ENCODE data around the gene SMCO1.
A peak's percentile ranks its signal among the peaks of the same experiment; 100 is the strongest.
"Not testable (repeated sequence)": the region's sequence is repeated elsewhere in the genome, so short reads cannot be mapped to it uniquely, and the experiment has no call there.

The SMCO1 gene, protein sequence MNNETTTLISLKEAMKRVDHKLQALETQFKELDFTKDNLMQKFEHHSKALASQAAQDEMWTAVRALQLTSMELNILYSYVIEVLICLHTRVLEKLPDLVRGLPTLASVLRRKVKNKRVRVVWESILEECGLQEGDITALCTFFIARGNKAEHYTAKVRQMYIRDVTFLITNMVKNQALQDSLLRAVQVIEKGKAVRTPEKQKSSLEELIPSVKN

DNA sequence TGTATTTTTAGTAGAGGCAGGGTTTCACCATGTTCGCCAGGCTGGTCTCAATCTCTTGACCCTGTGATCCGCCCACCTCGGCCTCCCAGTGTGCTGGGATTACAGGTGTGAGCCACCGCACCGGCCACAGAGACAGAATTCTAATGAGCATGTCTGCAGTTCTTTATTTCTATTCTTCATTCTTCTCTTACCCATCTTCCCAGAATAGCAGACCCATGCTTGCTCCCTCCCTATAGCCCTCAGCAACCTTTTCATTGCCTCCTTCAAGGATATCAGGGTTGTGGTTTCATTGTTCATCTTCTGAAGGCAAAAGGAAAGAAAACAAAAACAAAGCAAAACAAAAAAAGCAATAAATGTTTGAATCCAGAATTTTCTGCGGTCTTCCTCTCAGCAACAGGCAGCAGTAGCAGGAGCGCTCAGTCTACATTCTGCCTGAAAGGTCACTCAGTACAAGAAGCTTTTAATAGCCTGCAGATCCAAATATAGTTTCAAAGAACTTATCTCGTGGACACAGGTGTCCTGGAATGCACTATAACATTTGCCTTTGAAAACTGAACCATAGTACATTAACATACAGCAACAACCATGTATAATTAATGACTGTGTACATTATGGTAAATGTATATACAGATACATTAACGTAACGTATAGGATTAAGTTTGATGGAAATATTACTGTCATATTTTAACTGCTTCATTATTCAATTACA, at the start of gene SMCO1:
SMCO1 (minus strand) TSS at position 434 of the 709 bp plus-strand sequence; CDS start at position 297, 137 bp downstream.
- no peak for DNase-seq

DNA sequence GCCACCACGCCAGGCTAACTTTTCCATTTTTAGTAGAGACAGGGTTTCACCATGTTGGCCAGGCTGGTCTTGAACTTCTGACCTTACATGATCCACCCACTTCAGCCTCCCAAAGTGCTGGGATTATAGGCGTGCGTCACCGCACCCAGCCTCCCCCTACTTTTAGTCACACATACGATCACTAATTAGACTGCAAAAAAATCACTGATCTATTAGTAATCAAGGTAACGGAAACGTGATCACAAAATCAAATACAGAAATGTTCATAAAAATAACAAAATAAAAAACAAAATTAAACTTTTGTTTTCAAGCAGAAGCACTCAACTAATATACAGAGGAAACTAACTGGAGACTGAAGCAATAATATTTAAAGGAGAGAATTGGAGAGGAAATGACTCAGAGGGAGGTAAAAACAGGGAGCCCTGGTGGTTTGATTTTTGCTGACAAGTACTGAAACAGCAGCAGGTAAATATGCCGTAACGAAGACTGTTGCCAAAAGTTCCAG, 48.6 kb upstream of the SMCO1 start:
- no peak for DNase-seq

DNA sequence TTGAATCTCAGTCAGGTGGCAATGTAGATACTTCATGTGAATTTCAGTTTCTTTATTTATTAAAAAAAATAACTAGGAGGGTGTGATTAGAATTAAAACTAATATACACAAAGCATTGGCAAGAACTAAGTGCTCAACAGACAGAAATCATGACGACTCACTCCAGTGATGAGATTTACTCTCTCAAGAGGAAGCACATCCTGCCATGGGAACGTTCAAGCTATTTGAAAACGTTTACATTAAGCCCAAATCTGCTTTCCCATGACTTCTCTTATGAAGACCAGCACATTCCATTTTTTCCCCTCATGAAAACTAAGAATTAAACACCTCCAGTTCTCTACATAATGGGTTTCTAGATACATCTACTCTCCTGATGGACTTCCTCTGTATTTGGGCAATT, 44.7 kb upstream of the SMCO1 start:
- no peak for DNase-seq

DNA sequence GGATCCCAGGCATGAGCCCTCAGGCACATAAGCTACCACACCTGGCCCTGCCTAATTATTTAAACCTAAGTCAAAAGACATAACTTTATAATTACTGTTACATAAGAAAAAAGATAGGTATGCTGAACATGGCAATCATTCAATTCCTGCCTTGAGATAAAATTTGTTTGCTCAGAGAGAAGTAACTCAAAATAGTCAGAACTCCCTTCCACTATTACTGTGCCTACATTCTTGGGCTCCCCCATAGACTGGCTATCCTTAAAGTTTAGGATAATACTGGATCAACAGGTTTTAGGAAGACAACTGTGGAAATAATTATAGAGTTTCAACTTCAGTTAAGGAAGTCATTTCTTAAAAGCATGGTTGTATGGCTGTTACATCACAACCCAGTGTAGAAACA, 43.3 kb upstream of the SMCO1 start:
- DNase-seq, result no peak

DNA sequence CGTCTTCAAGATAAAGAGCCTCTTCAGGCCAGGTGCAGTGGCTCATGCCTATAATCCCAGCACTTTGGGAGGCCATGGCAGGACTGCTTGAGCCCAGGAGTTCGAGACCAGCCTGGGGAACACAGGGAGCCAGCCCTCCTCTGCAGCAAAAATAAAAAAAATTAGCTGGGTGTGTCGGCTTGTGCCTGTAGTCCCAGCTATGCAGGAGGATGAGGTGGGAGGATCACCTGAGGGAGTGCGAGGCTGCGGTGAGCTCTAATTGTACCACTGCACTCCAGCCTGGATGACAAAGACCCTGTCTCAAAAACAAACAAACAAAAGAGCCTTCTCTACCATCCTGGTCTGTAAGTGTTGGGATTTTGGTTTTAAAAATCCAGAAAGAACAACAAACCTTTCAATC, 42.1 kb upstream of the SMCO1 start:
- no peak for DNase-seq

DNA sequence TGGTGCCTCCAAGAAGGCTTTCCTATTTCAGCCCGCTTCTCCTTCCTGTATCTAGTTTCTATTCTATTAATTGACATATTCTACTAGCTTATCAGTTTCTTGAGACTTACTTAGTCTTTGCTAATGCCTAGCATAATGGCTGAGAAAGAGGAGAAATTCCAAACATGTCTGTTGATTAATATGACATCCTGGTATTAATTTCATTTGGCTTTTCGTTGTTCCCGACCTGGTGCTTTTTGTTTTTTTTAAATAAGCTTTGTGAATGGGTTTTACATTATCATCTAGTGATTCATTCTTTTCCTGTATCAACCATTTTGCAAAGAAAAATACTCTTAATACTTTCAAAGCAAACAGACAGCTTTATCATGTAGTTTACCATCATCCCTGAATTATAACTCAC, 40.1 kb upstream of the SMCO1 start:
- DNase-seq, result no peak

DNA sequence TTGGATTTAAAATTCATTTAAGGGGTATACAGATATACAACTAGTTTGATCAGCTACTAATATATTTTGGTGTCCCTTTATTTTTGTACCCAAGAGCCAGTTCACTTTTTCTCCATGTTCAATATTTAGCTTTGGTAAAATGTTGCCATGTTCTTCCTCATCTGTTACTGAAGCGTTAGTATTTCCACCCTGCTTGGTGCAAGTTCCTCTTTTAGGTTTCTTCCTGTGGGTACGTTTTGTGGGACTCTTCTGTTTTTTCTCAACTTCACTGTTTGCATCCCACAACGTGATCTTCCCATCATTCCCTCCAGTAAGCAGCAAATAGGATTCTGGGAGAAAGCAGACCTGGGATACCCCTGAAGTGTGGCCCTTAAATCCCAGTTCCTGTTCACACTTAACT, 39.1 kb upstream of the SMCO1 start:
- DNase-seq, result no peak

DNA sequence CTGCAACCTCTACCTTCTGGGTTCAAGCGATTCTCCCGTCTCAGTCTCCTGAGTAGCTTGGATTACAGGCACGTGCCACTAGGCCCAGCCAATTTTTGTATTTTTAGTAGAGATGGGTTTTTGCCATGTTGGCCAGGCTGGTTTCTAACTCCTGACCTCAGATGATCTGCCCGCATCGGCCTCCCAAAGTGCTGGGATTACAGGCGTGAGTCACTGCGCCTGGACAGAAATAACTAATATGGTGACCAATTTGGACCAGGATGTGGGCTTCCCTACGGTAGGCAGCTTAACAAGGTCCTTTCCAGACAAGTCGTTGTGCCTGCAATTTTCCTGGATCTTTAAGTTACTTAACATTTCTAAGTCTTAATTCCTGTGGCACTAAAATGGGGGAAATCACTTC, 38.4 kb upstream of the SMCO1 start:
- no peak for DNase-seq

DNA sequence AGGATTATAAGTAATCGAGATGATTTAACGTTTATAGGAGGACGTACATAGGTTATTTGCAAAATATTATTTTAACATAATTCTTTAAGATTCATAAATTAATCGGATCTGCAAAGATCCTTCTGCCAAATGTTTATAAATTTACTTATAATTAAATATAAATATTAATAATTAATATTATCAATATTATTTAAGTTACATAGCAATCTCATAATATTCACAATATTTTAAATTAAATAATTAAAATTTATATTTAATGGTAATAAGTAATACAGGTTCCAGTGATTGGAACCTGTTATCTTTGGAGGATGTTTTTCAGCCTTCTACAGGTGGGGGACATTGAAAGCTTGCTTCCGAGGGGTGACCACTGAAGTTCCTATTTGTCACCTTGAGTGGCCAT, 37.1 kb upstream of the SMCO1 start:
- no peak for DNase-seq

DNA sequence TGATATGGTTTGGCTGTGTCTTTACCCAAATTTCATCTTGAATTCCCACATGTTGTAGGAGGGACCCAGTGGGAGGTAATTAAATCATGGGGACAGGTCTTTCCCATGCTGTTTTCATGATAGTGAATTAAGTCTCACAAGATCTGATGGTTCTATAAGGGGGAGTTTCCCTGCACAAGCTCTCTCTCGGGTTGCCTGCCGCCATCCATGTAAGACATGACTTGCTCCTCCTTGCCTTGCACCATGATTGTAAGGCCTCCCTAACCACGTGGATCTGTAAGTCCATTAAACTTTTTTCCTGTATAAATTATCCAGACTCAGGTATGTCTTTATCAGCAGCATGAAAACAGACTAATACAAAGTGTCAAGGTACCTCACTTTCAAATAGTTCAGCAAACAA, 35.0 kb upstream of the SMCO1 start:
- not testable (repeated sequence) for DNase-seq

DNA sequence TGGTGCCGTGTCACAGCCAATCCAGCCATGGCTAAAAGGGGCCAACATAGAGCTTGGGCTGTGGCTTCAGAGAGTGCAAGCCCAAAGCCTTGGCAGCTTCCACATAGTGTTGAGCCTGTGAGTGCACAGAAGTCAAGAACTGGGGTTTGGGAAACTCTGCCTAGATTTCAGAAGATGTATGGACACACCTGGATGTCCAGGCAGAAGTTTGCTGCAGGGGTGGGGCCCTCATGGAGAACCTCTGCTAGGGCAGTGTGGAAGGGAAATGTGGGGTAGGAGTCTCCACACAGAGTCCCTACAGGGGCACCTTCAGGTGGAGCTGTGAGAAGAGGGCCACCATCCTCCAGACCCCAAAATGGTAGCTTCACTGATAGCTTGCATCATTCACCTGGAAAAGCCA, 34.2 kb upstream of the SMCO1 start:
- not testable (repeated sequence) for DNase-seq

DNA sequence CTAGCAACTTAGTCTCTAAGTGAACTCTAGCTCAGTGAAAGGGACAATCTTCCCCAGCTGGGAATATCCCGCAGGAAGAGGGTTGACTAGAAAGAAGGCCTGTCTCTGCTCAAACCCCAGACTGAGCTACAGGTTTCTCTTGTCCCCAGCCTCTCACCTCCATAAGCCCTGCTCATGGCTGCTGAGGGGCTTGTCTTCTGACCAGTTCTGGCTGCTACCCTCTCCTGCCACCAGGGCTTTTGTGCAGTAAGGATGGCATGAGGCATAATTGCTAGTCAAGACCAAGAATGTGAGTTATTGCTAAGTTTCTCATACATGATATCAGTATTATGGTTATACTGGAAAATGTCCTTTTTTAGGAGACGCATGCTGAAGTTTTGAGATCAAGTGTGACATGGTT, 31.9 kb upstream of the SMCO1 start:
- no peak for DNase-seq

DNA sequence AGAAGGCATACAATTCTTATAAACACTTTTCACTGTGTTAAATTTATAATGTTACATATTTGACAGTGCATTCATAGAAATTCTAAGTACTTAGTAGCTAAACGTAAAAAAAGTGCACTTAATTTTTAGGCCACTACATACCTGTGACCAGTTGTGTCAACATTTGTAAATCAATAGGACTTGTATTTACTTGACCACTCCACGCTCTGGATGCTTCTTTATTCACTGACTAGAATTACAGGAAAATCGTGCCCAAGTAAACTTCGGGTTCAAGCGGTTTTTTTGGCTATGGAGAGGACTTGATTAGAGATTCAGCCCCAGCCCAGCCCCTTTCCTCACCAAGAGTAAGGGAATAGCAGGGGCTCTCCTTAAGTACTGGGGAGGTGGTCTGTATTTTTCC, 31.4 kb upstream of the SMCO1 start:
- DNase-seq, result no peak

DNA sequence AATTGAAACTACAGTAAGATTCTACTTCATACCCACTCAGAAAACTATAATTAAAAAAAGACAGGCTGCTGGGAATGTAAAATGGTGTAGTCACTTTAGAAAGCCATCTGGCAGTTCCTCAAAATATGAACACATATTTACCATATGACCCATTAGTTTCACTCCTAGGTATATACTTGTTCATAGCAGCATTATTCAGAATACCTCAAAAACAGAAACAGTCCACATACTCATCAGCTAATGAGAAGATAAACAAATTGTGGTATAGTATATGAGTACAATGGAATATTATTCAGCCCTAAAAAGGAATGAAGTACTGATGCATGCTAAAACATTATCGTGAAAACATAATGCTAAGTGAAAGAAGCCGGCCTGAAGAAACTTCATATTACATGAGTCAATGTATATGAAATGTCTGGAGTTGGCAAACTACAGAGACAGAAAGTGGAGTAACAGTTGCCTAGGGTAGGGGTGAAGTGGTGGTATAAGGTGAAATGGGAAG, 29.4 kb upstream of the SMCO1 start:
- no peak for DNase-seq

DNA sequence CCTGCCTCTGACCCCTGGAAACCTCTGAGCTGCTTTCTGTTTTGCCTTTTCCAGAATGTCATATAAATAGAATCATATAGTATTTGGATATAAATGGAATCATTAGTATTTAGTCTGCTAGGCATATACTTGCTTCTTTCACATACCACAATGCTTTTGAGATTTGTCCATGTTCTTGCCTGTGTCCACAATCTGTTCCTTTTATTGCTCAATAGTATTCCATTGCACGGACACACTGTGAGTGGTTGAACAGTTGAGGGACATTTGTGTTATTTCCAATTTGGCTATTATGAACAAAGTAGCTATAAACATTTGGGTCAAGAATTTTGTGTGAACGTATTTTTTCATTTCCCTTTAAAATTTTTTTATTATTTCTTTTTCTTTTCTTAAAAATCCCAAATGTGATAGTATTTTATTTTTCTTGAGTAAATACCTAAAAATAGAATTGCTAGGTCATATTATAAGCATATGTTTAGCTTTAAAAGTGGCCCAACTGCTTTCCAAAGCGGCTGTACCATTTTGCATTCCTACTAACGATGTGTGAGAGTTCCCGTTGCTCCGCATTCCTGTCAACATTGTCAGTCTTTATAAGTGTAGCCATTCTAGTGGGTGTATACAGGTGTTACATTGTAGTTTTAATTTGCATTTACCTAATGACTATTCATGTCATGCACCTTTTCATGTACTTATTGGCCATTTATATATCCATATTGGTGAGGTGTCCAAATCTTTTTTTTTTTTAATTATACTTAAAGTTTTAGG, 26.7 kb upstream of the SMCO1 start:
- DNase-seq, result no peak

DNA sequence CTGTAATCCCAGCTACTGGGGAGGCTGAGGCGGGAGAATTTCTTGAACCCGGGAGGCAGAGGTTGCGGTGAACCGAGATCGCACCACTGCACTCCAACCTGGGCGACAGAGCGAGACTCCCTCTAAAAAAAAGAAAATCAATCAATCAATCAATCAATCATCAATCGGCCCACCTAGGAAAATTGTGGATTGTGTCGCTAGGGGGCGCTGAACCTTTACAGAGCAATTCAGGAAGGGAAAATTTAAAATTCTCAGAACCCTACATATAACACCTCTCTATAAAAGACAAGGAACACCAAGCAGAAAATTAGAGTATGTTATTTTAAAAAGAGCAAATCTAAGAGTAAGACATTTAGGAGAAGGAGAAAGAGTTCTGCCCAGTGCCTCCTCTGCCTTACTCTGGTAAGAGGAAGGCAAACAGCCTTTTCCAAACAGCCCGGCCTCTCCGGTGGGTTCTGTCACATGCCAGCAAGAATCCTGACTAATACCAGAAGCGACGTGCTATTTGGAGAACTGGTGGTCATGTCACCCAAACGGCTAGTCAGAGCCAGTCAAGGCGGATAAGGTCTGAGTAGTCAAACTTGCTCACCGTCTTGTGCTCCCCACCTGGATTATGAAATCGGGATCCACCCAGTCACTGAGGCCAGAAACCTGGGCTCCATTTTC, 22.3 kb upstream of the SMCO1 start:
- DNase-seq, result peak; percentile 28

DNA sequence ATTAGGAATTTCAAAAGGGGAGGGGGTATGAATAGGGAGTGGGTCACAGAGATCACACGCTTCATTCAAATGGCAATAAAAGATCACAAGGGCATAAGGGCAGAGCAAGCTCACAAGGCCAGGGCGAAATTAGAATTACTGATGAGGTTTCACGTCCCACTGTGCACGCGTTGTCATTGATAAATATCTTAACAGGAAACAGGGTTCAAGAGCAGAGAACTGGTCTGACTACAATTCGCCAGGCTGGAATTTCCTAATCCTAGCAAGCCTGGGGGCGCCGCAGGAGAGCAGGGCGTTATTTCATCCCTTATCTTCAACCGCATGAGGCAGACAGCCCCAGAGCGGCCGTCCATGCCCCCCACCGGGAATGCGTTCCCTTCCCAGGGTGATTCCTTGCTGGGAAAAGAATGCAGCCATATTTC, 18.1 kb upstream of the SMCO1 start:
- no peak for DNase-seq

DNA sequence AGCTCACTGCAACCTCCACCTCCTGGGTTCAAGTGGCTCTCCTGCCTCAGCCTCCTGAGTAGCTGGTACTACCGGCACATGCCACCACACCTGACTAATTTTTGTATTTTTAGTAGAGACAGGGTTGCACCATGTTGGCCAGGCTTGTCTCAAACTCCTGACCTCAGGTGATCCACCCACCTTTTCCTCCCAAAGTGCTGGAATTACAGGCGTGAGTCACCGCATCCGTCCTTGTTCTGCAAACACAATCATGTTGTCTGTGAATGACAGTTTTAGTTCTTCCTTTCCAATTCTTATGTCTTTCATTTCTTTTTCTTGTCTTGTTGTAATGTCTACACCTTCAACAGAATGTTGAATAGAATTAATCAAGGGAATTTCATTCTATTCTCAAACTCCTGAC, 16.3 kb upstream of the SMCO1 start:
- no peak for DNase-seq

DNA sequence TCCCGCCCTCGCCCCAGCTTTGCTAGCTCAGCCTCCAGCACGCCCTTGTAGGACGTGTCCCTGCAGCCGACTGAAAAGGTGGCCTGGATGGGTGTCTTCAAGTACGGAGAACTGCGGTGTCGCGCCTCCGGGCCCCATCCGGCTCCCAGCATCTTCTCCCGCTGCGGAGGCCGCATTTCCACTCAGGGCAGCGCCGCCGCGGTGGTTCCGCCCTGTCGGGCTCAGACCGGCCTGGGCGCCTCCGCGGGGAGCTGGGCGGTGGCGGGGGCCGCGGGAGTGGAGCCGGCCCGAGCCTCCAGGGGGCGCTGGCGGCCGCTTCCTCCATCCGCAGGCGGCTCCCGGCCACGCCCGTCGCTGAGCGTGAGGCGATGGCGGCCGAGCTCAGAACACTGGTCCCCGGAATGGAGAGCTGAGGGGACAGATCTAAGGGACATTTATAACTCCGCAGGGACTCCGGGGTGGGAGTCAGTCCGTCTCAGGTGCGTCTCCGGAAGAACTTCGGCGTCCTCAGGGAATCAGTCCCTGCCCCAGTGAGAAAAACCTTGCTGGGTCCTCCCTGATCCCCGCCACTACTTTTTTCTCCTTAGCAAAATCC, 13.6 kb upstream of the SMCO1 start:
- DNase-seq, result peak; percentile 87

DNA sequence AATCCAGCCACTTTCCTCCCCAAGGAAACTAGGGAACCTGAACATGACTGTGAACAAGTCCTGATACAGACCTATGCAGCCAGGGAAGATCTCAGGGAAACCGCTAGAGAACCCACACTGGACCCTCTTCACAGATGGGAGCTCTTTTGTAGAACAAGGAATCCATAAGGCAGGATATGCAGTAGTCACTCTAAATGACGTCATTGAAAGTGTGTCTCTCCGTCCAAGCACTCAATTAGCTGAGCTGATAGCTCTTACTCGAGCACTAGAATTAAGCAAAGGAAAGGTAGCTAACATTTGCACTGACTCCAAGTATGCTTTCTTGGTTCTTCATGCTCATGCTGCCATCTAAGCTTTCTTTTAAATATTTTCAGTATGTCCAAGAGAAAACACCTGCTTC, 10.0 kb upstream of the SMCO1 start:
- no peak for DNase-seq

DNA sequence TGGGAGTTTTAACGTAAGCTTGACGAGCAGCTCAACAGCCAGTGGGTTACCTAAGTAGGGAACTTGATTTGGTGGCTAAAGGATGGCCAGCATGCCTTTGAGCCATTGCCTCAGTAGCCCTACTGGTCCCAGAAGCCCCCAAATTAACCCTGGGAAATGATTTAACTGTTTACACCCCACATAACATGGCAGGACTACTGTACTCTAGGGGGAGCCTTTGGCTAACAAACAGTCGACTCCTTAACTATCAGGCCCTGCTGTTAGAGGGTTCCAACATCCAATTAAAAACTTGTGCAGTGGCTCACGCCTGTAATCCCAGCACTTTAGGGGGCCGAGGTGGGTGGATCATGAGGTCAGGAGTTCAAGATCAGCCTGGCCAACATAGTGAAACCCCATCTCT, 9.4 kb upstream of the SMCO1 start:
- no peak for DNase-seq

DNA sequence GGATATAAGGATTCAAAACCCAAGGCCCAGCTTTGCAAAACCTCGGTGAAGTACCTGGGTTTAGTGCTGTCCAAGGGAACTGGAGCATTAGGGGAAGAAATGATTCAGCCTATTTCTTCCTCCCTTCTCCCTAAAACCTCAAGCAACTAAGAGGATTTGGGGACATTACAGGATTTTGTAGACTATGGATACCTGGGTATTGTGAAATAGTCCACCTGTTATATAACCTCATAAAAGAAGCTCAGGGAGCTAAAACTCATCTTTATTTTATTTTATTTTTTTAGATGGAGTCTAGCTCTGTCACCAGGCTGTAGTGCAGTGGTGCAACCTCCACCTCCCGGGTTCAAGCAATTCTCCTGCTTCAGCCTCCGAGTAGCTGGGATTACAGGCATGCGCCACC, 8.7 kb upstream of the SMCO1 start:
- no peak for DNase-seq

DNA sequence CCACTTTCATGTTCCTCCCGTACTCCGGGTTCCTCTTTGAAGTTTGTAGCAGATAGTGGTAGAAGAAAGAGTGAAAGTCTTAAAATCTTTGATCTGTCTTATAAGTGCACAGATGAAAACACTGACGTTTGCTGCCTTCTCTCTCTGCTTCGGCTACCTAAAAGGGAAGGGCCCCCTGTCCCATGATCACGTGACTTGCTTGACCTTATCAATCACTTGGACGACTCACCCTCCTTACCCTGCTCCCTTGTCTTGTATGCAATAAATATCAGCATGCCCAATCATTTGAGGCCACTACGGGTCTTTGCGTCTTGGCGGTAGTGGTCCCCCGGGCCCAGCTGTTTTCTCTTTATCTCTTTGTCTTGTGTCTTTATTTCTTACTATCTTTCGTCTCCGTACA, 6.1 kb upstream of the SMCO1 start:
- DNase-seq, result not testable (repeated sequence)
